NCI-H748 (cell line): ENCODE results near the gene FGD4.
A peak's percentile ranks its signal among the peaks of the same experiment; 100 is the strongest.
"Not testable (repeated sequence)": the region's sequence is repeated elsewhere in the genome, so short reads cannot be mapped to it uniquely, and the experiment has no call there.

Experiments
- DNase-seq: peaks from one replicate; lab custom pipeline; 2025; ENCODE audit not compliant: unreplicated experiment; lab: John Stamatoyannopoulos, UW

The FGD4 gene

GRCh38 chr12:32516230-32516629 lies 116.9 kb downstream of the FGD4 start:
- DNase-seq = no peak

DNA sequence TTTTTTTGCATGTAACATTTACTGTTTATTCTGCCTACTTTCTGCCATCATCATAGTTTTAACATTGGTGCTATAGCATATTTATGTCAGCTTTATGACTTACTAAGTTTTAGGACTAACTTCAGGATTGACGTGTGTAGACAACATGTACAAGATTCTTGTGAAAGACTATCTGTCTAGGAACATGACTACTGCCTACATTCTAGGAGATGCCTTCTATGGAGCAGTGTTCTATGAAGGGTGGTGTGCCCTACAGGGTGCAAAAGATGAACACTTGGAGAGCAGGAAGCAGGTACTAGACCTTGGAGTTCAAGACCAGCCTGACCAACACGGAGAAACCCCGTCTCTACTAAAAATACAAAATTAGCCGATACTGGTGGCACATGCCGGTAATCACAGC lies 118.6 kb downstream of the FGD4 start:
- no peak for DNase-seq

DNA sequence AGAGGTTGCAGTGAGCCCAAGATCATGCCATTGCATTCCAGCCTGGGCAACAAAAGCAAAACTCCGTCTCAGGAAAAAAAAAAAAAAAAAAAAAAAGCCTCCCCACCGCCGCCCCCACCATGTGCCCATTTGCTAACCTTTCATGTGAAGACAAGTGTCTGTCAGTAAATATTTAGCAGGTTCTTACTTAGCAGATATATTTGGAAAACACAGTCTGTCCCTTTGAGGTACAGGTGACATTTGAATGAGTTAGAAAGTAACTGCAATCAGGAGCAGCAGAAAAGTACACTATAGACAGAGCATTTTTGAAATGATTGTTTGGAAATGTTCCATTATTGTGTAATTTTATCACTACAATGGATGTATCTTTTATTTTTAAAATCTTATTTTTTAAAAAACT lies 119.7 kb downstream of the FGD4 start:
- no peak for DNase-seq

GRCh38 chr12:32522331-32523221 lies 123.2 kb downstream of the FGD4 start:
- no peak for DNase-seq

- not testable (repeated sequence) for DNase-seq
Observed at GRCh38 chr12:32525802-32526201, 126.4 kb downstream of the FGD4 start.

DNA sequence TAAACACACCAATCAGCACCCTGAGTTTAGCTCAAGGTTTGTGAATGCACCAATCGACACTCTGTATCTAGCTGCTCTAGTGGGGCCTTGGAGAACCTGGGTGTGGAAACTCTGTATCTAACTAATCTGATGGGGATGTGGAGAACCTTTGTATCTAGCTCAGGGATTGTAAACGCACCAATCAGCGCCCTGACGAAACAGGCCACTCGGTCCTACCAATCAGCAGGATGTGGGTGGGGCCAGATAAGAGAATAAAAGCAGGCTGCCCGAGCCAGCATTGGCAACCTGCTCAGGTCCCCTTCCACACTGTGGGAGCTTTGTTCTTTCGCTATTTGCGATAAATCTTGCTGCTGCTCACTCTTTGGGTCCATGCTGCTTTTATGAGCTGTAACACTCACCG lies 127.0 kb downstream of the FGD4 start:
- not testable (repeated sequence) for DNase-seq

DNA sequence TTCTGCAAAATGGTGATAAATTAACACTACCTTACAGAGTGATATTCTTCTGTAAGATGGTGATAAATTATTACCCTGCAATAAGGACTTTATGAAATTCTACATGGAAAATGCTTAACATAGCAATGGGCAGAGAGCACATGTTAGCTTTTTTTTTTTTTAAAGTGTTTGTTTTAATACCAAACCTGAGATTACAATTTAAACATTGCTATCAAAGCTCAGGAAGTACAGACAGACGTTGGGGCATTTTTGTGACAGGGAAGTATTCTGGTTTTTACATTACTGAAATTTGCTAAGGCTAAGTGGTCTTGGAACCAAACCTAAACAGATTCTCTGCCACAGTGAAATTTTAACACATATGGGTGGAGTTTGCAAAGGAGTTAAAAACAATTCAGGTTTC lies 133.1 kb downstream of the FGD4 start:
- DNase-seq = no peak

DNA sequence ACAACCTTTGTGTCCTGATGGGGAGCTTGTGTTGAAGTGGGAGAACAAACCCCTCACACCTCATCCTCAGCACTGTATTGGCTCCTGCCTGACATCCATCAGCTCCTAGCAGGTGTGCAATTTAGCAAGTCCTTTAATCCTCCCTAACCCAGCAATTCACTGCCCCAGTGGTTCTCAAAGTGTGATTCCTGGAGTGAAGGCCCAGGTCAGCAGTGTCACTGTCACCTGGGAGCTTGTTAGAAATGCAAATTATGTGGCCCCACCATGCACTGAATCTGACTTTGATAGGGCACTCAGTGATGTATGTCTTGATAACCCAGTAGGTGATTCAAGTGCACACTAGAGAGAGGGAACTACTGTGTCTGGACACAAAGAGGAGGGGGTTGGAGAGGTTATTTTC lies 133.6 kb downstream of the FGD4 start:
- DNase-seq = no peak

DNA sequence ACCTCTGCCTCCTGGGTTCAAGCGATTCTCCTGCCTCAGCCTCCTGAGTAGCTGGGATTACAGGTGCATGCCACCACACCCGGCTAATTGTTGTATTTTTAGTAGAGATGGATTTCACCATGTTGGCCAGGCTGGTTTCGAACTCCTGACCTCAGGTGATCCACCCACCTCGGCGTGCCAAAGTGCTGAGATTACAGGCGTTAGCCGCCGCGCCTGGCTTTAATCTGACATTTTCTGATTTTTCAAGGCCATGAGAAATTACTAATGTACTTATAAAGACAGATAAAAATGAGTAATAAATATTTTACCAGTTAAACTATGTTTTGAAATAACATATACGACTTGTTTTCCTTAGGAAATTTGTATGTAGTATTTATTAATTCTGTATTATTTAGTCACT lies 134.1 kb downstream of the FGD4 start:
- DNase-seq = not testable (repeated sequence)

DNA sequence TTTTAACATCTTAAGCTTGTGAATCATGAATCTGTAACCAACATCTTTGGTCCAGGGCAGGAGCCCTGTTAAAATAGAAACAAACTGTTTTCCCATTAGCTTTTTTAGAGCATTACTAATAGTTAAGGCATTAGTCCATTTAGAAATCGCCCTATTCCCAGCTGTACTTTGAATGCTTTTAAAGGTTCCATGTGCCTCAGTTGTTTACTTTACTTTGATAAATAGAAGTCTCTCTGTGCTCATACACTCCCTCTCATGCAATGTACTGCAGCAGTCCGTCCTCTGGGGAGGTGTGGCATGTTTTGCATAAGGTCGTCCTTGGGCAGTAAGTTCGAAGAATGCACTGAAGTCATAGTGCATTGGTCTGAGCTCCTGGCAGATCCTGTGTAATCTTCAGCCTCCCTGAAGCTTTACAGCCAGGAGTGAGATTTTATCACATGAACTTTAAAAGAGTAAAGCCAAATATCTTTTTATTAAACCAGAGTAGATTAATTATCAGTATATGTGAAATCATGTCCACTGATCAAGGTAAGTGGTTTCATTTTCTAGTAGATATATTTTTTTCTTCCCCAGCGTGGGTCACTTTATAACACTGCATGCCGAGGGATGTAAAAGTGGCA lies 134.7 kb downstream of the FGD4 start:
- no peak for DNase-seq

DNA sequence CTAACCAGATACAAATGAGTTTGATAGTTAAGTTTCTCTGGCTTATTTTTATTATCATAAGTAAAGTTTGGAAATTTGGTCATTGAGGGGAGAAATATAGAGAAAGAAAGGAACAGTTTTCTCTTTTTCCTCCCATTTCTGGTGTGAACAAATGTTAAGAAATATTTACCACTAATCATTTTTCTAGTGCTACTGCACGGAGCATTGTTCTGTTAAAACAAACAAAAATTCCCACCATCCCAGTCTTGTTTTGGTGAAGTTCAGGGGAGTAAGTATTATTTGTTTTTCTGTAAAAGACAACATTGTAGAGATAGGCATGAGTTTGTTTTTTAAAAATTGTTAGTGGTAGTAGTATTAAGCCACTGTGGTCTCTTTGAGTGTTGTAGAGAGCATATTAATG lies 135.3 kb downstream of the FGD4 start:
- no peak for DNase-seq

DNA sequence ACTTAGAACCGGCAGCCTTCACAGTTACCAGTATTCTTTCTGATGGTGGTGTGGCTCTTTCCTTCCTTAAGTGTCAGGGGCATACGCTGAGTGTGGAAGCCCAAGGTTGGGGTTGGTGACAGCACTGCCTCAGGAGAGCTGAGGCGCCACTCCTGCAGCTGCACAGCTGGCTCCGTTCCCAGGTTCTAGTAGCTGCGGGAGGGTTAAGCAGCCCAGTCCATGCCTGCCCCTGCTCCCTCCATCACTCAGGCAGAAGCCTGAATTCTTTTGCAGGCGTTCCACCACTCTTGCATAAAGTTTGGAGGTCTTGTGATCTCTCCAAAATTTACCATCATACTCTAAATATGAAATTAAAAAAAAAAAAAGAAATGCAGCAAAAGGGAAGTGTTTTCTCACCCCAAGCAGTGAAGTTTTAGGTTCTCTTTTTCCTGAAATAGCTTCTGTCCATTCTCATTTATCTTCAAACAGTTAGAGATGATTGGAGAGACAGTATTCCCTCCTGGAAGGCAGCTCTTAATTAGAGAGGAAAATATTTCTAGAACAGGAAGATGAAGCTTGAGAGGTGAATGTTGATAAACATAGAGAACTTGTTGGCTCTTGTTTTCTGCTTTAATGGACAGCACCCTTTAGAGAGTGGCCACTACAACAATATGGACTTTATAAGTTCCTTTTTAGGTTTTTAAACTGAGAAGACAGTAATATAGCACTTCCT lies 136.1 kb downstream of the FGD4 start:
- peak; percentile 68 for DNase-seq

DNA sequence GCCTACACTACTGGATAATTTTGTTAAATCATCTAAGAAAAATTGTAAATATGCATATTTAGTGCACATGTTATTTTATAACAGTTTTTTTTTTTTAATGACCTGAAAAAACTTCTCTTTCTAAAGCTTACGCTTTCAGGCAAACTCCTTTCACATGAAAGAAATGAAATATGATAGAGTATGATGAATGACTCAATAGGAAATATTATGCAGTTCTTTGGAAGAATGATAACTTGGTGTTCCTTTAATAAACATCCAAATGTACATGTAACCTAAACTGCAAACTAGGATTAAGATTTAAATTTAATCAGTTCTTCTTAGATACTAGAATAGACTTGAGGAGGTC lies 136.6 kb downstream of the FGD4 start:
- DNase-seq = no peak

DNA sequence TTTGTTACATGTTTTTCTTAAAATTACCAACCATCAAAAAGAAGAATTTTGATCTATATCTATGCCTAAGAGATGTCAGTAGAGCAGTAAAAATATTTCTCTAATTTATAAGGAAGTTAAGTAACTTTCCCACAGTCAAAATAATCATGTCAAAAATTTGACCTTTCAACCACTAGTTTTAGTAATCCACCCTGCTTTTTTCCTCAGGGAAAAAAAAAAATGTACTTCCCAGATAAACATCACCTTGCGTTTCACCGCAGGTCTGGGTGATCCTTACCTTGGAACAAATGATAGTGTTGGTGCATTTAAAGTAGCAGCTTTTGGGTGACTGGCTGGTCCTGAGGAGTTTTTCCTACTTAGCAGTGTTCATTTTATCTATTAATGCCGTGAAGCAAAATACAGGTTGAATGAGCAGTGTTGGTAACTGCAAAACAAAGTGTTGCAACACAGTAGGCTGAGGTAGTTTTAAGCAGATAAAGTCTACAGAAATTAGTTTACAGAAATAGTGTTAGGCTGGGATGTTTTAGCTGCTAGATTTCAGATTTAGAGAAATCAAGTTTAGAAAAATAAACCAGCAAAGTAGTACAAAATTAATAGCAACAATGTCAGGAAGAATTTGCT lies 142.5 kb downstream of the FGD4 start:
- no peak for DNase-seq

- no peak for DNase-seq
Observed at GRCh38 chr12:32542428-32543229, 143.3 kb downstream of the FGD4 start.

DNA sequence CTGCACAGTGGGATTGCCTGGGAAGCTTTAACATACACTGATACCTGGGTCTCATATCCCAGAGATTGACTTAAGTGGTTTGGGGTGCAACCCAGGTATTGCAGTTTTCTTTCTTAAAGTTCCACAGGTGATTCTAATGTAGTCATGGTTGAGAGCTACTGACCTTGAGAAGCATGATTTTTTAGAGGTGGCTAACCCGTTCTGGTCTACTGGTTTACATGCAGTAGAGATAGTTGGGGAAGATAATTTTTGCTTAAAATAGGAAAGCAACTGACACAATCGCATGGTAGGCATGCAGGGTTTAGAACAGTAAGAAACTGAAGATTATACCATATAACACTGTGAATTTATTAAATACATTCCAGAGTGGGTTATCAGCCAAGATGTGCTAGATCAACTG lies 145.5 kb downstream of the FGD4 start:
- DNase-seq = no peak

DNA sequence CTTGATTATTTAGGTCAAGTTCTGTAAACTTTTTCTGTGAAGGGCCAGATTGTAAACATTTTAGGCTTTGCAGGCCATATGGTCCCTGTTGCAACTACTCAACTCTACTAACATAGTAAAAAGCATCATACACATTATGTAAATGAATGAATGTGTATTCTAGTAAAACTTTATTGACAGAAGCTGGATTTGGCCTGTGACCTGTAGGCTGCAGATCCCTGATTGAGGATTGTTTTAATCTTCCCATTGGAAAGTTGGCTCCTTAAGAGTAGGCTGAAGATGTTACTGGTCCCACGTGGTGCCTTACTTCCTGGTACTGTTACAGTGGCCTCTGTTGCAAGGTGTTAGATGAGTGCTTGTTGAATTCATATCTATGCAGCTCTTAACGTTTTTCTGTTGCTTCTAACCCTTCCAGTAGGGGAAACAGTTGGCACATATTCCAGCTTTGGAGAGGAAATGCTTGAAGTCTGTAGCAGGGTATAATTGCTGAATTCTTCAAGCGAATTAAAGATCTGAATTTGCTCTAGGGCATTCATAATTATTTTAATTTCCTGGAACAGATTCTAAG lies 146.1 kb downstream of the FGD4 start:
- DNase-seq = no peak

GRCh38 chr12:32546272-32546671 lies 146.9 kb downstream of the FGD4 start:
- DNase-seq = no peak

GRCh38 chr12:32548691-32549281 lies 149.4 kb downstream of the FGD4 start:
- no peak for DNase-seq

- no peak for DNase-seq
Observed at GRCh38 chr12:32549675-32550079, 150.3 kb downstream of the FGD4 start.
